GM12891 (cell line): ENCODE measurements around the gene ZBTB16.

Experiments used
- PAX5 ChIP-seq: IDR thresholded peaks from 2 replicates; pipeline ENCODE4 v1.6.1; 2011; ENCODE audit warnings: low read length, moderate library complexity, mild to moderate bottlenecking; ENCODE audit not compliant: insufficient read depth, severe bottlenecking
- POLR2A ChIP-seq: IDR thresholded peaks from 2 replicates; pipeline ENCODE4 v1.6.1; 2011; ENCODE audit warnings: low read depth, low read length, control low read depth
- POLR2AphosphoS5 ChIP-seq: IDR thresholded peaks from 2 replicates; pipeline ENCODE4 v1.6.1; 2011; ENCODE audit warnings: low read depth, low read length, control low read depth
- POU2F2 ChIP-seq: IDR thresholded peaks from 2 replicates; pipeline ENCODE4 v1.6.1; 2011; ENCODE audit warnings: low read depth, mild to moderate bottlenecking, control low read depth, low read length, moderate library complexity
- SPI1 ChIP-seq: IDR thresholded peaks from 2 replicates; pipeline ENCODE4 v1.6.1; 2011; ENCODE audit warnings: low read depth, low read length, control low read depth
- TAF1 ChIP-seq: IDR thresholded peaks from 2 replicates; pipeline ENCODE4 v1.6.1; 2011; ENCODE audit warnings: low read depth, low read length, control low read depth

- TF ChIP-seq POLR2A (no peak), SPI1 (no peak), POLR2AphosphoS5 (no peak), TAF1 (no peak), PAX5 (no peak), POU2F2 (no peak)
These were observed 73.5 kb downstream of the ZBTB16 start for GRCh38 chr11:114132944-114133394.
